GM21528 (cell line): ENCODE results near the gene OR6X1.

Experiments used
- ATAC-seq: cut with Tn5 transposase; IDR thresholded peaks from one replicate; pipeline ENCODE4 v1.9.1; 2021; ENCODE audit warnings: mild to moderate bottlenecking, moderate library complexity; ENCODE audit not compliant: unreplicated experiment, low FRiP score

Gene OR6X1, protein sequence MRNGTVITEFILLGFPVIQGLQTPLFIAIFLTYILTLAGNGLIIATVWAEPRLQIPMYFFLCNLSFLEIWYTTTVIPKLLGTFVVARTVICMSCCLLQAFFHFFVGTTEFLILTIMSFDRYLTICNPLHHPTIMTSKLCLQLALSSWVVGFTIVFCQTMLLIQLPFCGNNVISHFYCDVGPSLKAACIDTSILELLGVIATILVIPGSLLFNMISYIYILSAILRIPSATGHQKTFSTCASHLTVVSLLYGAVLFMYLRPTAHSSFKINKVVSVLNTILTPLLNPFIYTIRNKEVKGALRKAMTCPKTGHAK

GRCh38 chr11:123754101-123754568 is at the start of gene OR6X1:
Gene OR6X1, minus strand, starts transcription at chr11:123754518. Its CDS starts 0 bp downstream, at chr11:123754518.
- no peak for ATAC-seq

- no peak for ATAC-seq
These were observed 47.4 kb upstream of the OR6X1 start for GRCh38 chr11:123801765-123802164.

DNA sequence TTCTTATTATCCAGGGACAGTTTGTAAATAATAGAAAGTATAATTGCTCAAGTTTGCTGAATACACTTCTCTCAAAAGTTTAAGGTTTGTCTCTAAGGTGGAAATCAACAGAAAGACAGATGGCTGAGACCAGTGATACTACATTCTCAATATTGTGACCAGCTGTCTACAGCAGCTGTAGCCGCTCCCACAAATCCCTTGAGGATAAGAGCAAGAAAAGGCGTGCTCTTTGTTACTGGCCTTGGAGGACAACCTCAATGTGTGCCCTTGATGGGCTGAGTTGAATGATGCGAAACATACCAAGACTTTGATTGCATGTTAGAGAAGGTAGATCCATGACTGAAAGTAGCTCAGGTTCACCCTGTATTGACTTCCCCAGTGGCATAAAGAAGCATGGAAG is 45.7 kb upstream of the OR6X1 start:
- ATAC-seq, result no peak

DNA sequence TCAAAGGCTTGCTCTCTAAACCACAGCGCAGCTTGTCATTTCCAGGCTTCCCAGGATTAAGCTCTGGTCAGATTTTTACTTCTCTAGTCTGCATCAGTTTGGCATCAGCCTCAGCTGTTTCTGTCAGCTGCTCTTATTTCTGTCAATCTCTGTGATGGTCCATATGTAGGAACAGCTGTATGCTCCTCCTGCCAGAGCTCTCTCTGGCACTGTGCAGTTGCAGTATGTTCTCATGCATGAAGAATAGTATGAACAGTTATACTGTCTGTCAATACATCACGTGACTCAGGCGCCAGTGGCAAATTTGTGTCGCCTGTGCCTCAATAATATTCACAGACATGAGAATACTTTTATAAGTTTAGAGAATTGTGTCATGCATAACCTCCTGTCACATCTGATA is 45.1 kb upstream of the OR6X1 start:
- no peak for ATAC-seq

DNA sequence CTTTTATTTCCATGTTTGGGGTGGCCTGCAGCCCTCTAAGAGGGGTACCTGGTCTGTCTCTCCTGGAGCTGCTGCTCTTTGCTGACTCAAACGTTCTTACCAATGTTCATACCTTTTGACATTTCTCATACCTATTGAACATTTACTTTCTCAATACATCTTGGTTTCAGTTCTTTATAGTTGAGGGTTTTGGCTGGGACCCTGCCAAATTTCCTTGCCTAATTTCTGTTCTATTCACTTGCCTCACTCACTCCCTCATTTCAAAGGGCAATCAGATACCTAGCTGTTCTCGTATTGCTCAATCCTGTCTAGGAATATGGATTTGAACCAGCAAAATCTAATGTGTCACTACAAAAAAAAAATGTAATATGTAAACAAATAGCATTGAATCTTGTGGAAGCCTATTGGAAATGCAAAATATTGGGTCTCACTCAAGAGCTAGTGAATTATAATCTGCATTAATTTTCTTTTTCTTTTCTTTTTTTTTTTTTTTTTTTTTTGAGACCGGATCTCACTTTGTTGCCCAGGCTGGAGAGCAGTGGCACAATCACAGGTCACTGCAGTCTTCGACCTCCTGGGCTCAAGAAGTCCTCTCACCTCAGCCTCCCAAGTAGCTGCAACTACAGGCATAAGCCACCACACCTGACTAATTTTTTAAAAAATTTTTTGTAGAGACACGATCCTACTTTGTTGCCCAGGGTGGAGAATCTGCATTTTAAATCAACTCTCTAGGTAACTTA is 44.4 kb upstream of the OR6X1 start:
- ATAC-seq, result no peak

GRCh38 chr11:123798079-123798478 is 43.8 kb upstream of the OR6X1 start:
- no peak for ATAC-seq

DNA sequence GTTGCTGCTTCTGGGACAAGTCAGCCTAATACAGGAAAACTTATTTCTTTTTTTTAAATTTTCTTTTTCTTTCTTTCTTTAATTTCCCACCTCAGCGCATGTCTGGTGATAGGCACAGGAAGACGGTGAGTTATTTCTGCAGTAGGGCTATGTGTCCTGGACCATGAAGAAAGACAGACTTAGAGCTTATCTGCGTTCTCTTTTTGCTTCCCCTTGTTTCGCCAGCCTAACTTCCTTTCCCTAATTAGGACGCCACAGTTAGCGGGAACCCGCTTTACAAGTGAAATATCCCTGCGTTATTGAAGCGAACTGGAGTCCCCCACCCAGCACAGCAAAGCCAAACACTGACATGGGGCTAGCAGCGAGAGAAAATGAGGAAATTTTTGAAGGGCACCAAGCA is 43.2 kb upstream of the OR6X1 start:
- no peak for ATAC-seq

GRCh38 chr11:123797114-123797513 is 42.8 kb upstream of the OR6X1 start:
- no peak for ATAC-seq

GRCh38 chr11:123796226-123796625 is 41.9 kb upstream of the OR6X1 start:
- no peak for ATAC-seq

- ATAC-seq, result no peak
These were observed 29.2 kb upstream of the OR6X1 start for GRCh38 chr11:123783536-123783935.

DNA sequence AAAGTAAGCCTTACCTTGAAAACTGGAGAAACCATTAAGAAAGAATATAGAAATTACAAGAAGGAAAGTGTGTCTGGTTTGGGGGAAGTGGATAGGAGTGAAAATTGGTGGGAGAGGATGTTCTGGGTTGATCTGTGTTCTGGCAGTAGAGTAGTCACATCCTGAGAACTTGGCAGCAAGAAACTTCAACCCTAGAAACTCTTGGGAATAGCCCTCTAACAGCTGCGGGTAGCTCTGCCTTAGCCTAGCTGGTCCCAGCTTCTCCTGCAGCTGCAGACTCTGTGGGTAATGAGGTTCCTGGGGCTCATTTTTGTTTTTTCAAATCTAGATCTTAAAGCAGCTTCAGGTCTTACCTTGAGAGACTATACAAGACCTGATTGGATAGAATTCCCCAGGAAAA is 24.2 kb upstream of the OR6X1 start:
- ATAC-seq, result no peak

GRCh38 chr11:123775715-123776549 is 21.6 kb upstream of the OR6X1 start:
- no peak for ATAC-seq

GRCh38 chr11:123775289-123775688 is 21.0 kb upstream of the OR6X1 start:
- ATAC-seq, result peak; percentile 60

DNA sequence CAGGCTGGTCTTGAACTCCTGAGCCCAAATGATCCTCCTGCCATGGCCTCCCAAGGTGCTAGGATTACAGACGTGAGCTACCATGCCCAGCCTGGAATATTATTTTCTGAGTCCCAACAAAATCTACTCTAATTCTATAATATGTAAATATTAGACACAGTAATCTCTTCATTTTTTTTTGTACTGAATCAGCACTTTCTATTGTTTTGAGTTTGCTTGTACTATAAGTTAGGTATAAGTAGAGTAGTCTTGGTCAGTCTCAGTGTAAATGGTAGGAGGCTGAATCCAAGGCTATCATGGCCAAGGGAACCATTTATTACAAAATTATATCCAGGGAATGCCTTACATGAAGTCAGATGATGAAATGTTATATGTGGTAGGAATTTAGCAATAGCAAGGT is 19.6 kb upstream of the OR6X1 start:
- no peak for ATAC-seq

DNA sequence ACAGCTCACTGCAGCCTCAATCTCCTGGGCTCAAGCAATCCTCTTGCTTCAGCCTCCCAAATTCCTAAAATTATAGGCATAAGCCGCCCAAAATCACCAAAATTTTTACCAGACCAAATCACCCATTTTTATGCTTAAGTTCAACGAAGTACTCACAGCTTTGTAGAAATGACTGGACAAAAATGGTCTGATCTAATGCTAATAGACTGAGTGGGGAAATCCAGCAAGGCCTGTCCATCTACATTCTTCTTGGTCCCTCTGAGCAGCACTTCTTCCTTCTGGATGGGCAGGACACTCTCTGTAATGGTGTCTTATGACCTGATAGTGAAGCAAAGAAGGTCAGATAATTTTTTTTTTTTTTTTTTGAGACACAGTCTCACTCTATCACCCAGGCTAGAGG is 18.7 kb upstream of the OR6X1 start:
- ATAC-seq, result no peak

DNA sequence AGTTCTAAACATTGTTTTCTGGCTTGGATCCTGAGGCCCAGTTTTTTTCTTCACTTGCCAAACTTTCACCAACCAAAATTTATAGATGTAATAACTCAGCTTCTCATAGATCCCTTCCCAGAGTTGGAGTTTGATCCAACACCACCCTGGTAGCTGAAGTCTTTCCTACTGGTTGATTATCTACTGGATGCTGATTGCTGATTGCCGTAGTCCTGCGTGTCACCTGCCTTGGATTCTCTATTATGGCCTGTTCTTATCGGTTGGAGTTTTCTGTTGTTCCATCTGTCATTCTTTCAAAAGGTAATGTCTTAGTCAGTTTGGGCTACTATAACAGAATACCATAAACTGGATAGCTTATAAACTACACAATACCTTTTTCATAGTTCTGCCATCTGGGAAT is 17.3 kb upstream of the OR6X1 start:
- ATAC-seq, result no peak

- ATAC-seq, result no peak
These were observed 16.4 kb upstream of the OR6X1 start for GRCh38 chr11:123770712-123771111.

DNA sequence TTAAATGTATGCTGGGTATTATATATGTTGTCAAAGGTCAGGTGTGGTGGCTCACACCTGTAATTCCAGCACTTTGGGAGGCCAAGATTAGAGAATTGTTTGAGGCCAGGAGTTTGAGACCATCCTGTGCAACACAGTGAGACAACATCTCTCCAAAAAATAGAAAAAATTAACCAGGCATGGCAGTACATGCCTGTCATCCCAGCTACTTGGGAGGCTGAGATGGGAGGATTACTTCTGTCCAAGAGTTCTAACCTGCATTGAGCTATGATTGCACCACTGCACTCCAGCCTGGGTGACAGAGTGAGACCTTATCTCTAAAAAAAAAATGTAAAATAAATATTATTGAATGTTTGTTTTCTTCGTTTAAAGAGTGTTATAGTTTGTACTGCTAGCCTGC is 11.3 kb upstream of the OR6X1 start:
- ATAC-seq, result no peak

DNA sequence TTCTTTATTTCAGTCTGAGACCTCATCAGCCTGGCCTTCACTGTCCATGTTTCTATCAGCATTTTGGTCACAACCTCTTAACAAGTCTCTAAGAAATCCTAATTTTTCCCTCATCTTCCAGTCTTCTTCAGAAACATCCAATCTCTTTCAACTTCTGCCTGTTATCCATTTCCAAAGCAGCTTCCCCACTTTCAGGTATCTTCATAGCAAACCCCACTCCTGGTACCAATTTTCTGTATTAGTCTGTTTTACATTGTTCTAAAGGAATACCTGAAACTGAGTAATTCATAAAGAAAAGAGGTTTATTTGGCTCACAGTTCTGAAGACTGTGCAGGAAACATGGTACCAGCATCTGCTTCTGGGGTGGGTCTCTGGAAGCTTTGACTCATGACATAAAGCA is 8.1 kb upstream of the OR6X1 start:
- no peak for ATAC-seq

GRCh38 chr11:123760894-123761293 is 6.6 kb upstream of the OR6X1 start:
- ATAC-seq, result peak; percentile 85

GRCh38 chr11:123757976-123758375 is 3.7 kb upstream of the OR6X1 start:
- no peak for ATAC-seq
